HL-60 (cell line): ENCODE results near the gene RBM26.

ENCODE experiments used
- GABPA ChIP-seq: IDR thresholded peaks from 2 replicates; pipeline ENCODE4 v1.6.1; 2012; ENCODE audit warnings: low read depth
- TF ChIP-seq, protein P1 (sequence below): IDR thresholded peaks from one replicate; pipeline ENCODE4 v1.5.1; 2011; ENCODE audit warnings: low read length, control low read depth, inconsistent platforms; ENCODE audit not compliant: insufficient read depth

DNA sequence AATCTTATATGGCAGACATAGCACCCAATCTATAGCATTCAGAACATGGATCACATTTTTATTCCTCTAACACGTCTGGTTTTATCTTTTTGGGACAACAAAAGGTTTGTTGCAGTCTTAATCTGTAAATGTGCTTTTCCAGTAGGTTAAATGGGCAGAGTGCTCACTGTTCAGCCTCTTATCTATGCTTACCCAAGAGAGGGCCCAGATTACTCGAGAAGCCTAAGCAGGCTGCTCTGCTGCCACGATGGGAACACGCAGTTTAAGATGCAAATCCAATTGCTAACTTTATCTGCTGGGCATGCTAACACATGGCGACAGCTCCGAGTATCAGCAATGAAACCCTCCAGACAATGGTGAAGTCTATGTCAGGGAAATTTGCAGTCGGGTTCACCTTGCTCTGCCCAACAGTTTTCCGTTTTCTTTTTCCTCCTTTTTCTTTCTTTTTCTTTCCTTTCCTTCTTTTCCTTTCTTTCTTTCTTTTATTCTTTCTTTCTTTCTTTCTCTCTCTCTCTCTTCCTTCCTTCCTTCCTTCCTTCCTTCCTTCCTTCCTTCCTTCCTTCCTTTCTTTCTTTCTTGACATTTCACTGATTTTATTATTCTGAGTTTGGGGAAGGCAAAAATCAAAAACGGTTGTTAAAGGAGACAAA is 115.3 kb downstream of the RBM26 start:
- TF ChIP-seq, protein P1, sequence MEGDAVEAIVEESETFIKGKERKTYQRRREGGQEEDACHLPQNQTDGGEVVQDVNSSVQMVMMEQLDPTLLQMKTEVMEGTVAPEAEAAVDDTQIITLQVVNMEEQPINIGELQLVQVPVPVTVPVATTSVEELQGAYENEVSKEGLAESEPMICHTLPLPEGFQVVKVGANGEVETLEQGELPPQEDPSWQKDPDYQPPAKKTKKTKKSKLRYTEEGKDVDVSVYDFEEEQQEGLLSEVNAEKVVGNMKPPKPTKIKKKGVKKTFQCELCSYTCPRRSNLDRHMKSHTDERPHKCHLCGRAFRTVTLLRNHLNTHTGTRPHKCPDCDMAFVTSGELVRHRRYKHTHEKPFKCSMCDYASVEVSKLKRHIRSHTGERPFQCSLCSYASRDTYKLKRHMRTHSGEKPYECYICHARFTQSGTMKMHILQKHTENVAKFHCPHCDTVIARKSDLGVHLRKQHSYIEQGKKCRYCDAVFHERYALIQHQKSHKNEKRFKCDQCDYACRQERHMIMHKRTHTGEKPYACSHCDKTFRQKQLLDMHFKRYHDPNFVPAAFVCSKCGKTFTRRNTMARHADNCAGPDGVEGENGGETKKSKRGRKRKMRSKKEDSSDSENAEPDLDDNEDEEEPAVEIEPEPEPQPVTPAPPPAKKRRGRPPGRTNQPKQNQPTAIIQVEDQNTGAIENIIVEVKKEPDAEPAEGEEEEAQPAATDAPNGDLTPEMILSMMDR = no peak
- TF ChIP-seq GABPA = no peak
